K562 (cell line): ENCODE data around the gene EVX1. TPM values are rescaled to one million over a fixed set of nuclear protein-coding genes. Genes with fewer than 3 reads are reported as not detected.

Experiments
- ATAC-seq: fragments of 200-7000 bp; cut with Tn5 transposase; 3 replicates; pipeline ENCODE4 v1.9.1; 2020; ENCODE audit warnings: moderate library complexity
- BruUV-seq: library from RNA; stranded (reverse); fragments of 400-500 nt; replicated peaks from 2 replicates; lab custom pipeline; 2021; lab: Mats Ljungman, UMichigan
- CTCF ChIA-PET: fragments of 300-600 bp; formaldehyde crosslinking; extraction: SDS; loops from one replicate; lab custom pipeline; 2021; ENCODE audit warnings: low intra/inter-chr PET ratio; lab: Yijun Ruan, JAX
- POLR2A ChIA-PET: fragments of 300-600, 350-650 bp; sonication (Branson Sonifier 250); formaldehyde crosslinking; extraction: SDS; loops from one replicate; lab custom pipeline; 2021; ENCODE audit warnings: antibody characterized with exemption, inconsistent platforms; lab: Yijun Ruan, JAX
- DNase-seq, 4 experiments: peaks; one replicate each; pipeline versions ENCODE4 v3.0.0 to v3.0.0-alpha.2; 2011 to 2018; ENCODE audit warnings: low spot score in 3 of 4, mixed read lengths in 3 of 4; ENCODE audit errors: extremely low read depth in 1 of 4
- FAIRE-seq: peaks from 2 replicates; lab custom pipeline; 2011; peaks lifted over from hg19 to GRCh38; lab: Jason Lieb, UNC
- H2AFZ ChIP-seq: 2 replicates; pipeline ENCODE4 v1.6.0; 2011; ENCODE audit warnings: low read depth, low read length, control low read depth, inconsistent platforms
- H3K27ac ChIP-seq: fragments of 200-600 bp; 3 replicates; pipeline ENCODE4 v1.8.0; 2011; ENCODE audit warnings: low read depth, mild to moderate bottlenecking, control low read depth, inconsistent platforms, low read length, moderate library complexity, mixed read lengths; ENCODE audit errors: extremely low read depth
- H3K27me3 ChIP-seq, 2 experiments: fragments of 300-600 bp in 1 of 2; 2 replicates in 1 of 2; 3 replicates in 1 of 2; pipeline versions ENCODE4 v1.6.0 to v1.8.0; 2011; ENCODE audit warnings: inconsistent platforms in 2 of 2, low read length in 2 of 2, mild to moderate bottlenecking in 1 of 2, mixed read lengths in 1 of 2, moderate library complexity in 1 of 2; ENCODE audit not compliant: control insufficient read depth in 2 of 2, insufficient read depth in 2 of 2
- H3K36me3 ChIP-seq: fragments of 300-600 bp; 3 replicates; pipeline ENCODE4 v1.8.0; 2011; ENCODE audit warnings: mild to moderate bottlenecking, low read length, inconsistent platforms; ENCODE audit not compliant: control insufficient read depth, insufficient read depth
- H3K4me1 ChIP-seq, 2 experiments: fragments of 200-600 bp in 1 of 2; replicated peaks in 1 of 2; 2 replicates in 1 of 2; 3 replicates in 1 of 2; pipeline versions ENCODE4 v1.5.1 to v1.8.0; 2011; ENCODE audit warnings: inconsistent platforms in 2 of 2, low read length in 2 of 2, mild to moderate bottlenecking in 1 of 2, mixed read lengths in 1 of 2, moderate library complexity in 1 of 2; ENCODE audit not compliant: control insufficient read depth in 2 of 2, insufficient read depth in 2 of 2
- H3K4me2 ChIP-seq: 2 replicates; pipeline ENCODE4 v1.6.1; 2011; ENCODE audit warnings: low read length, control low read depth, inconsistent platforms, mixed read lengths; ENCODE audit not compliant: insufficient read depth
- H3K4me3 ChIP-seq: fragments of 200-600 bp; sonication (generic), shearing (Covaris generic); 2 replicates; pipeline ENCODE4 v1.5.1; 2016; ENCODE audit warnings: control low read depth, inconsistent platforms
- H3K79me2 ChIP-seq: fragments of 200-600 bp; 3 replicates; pipeline ENCODE4 v1.8.0; 2011; ENCODE audit warnings: low read length, inconsistent platforms; ENCODE audit not compliant: control insufficient read depth, insufficient read depth
- H3K9ac ChIP-seq, 2 experiments: 2 replicates each; pipeline versions ENCODE4 v1.6.0 to v1.6.1; 2011; ENCODE audit warnings: low read depth in 2 of 2, low read length in 2 of 2, control low read depth in 1 of 2, inconsistent platforms in 1 of 2, mild to moderate bottlenecking in 1 of 2, mixed read lengths in 1 of 2; ENCODE audit not compliant: insufficient read depth in 1 of 2
- H3K9me1 ChIP-seq: one replicate; pipeline ENCODE4 v1.6.0; 2011; ENCODE audit warnings: inconsistent platforms, mild to moderate bottlenecking, low read length, moderate library complexity; ENCODE audit not compliant: control insufficient read depth, insufficient read depth
- H3K9me3 ChIP-seq: replicated peaks from 2 replicates; pipeline ENCODE4 v1.5.1; 2011; ENCODE audit warnings: low read depth, low read length, inconsistent platforms; ENCODE audit not compliant: control insufficient read depth, insufficient read depth
- H4K20me1 ChIP-seq: replicated peaks from 2 replicates; pipeline ENCODE4 v1.6.1; 2011; ENCODE audit warnings: low read length, inconsistent platforms, mixed read lengths; ENCODE audit not compliant: control insufficient read depth, insufficient read depth
- POLR2G ChIP-seq: fragments of 200-400 bp; formaldehyde crosslinking; IDR thresholded peaks from 2 replicates; pipeline ENCODE4 v1.6.1; 2017; ENCODE audit warnings: low read depth, mild to moderate bottlenecking, antibody characterized with exemption, low read length, moderate library complexity
- POU5F1 ChIP-seq: fragments of 150-350 bp; IDR thresholded peaks from 2 replicates; pipeline ENCODE4 v1.6.1; 2014; ENCODE audit warnings: borderline replicate concordance, low read length, low read depth, mild to moderate bottlenecking; ENCODE audit not compliant: partially characterized antibody
- WHSC1 ChIP-seq: IDR thresholded peaks from one replicate; pipeline ENCODE4 v1.6.1; 2012; ENCODE audit warnings: low read length, control low read depth, inconsistent platforms
- ZNF239 ChIP-seq: fragments of 250-450 bp; sonication (Bioruptor Pico); IDR thresholded peaks from 2 replicates; pipeline ENCODE4 v1.4.0; 2020; ENCODE audit warnings: mild to moderate bottlenecking
- ZNF696 ChIP-seq: fragments of 250-450 bp; sonication (Bioruptor Pico); conservative IDR thresholded peaks from 2 replicates; pipeline ENCODE4 v1.4.0; 2020; ENCODE audit warnings: mild to moderate bottlenecking, moderate library complexity
- WGBS: fragments of 100-300 bp; shearing (Covaris generic); methylation state at CpG from one replicate; pipeline ENCODE4 v1.1.6; 2016; ENCODE audit warnings: low coverage, mixed read lengths; ENCODE audit not compliant: insufficient coverage; ENCODE audit errors: missing lambda C conversion rate; 5-methylcytosine and 5-hydroxymethylcytosine counted together
- in situ Hi-C: fragments of 300-500 bp; cut with MboI; formaldehyde crosslinking; loops from 4 replicates; pipeline ENCODE4 v1.15.0; 2018; ENCODE audit warnings: inconsistent platforms, mixed read lengths
- intact Hi-C: fragments of 100-400 bp; cut with micrococcal nuclease; formaldehyde crosslinking; loops from 2 replicates; pipeline ENCODE4 v1.14.2; 2022
- polyA plus RNA-seq, 8 experiments: library from polyadenylated mRNA; depleted of rRNA in 4 of 8; stranded (reverse) in 5 of 8; unstranded in 3 of 8; fragments of >200 nt; fragmentation: Nextera tagmentation in 2 of 8; fragmentation: Illumina TruSeq in 1 of 8; extraction: Ambion mirVana in 2 of 8; extraction: Trizol in 1 of 8; gene quantifications; 2 replicates each; pipeline versions ENCODE4 v1.2.1 to v1.2.3, GENCODE V29; 2011 to 2014; ENCODE audit warnings: inconsistent platforms in 1 of 8, missing spikeins in 1 of 8
- total RNA-seq, 7 experiments: library from RNA; depleted of rRNA in 6 of 7; stranded (reverse); fragments of >200 nt in 6 of 7; fragmentation: Illumina TruSeq in 2 of 7; extraction: Trizol in 2 of 7; gene quantifications; 2 replicates each; pipeline versions ENCODE4 v1.2.1 to v1.2.3, GENCODE V29; 2011 to 2021; ENCODE audit warnings: low replicate concordance in 1 of 7
- TF ChIP-seq, protein P1 (sequence below): sonication (generic); formaldehyde crosslinking; IDR thresholded peaks from 2 replicates; pipeline ENCODE4 v1.8.0; 2022; ENCODE audit warnings: mild to moderate bottlenecking, missing genetic modification reagents, borderline replicate concordance
- TF ChIP-seq, protein P2 (sequence below): fragments of 250-450 bp; sonication (Bioruptor Pico); IDR thresholded peaks from 2 replicates; pipeline ENCODE4 v1.4.0; 2020; ENCODE audit warnings: mild to moderate bottlenecking, moderate library complexity
- TF ChIP-seq, protein P3 (sequence below): fragments of 250-450 bp; sonication (Bioruptor Pico); IDR thresholded peaks from 2 replicates; pipeline ENCODE4 v1.5.0; 2020; ENCODE audit warnings: mild to moderate bottlenecking, borderline replicate concordance

EVX1 gene
- total and polyA plus RNA-seq, 9 of the 15 experiments (the other 6 are each of a cell fraction or from before 2014, with no cell fraction given) = not detected

DNA sequence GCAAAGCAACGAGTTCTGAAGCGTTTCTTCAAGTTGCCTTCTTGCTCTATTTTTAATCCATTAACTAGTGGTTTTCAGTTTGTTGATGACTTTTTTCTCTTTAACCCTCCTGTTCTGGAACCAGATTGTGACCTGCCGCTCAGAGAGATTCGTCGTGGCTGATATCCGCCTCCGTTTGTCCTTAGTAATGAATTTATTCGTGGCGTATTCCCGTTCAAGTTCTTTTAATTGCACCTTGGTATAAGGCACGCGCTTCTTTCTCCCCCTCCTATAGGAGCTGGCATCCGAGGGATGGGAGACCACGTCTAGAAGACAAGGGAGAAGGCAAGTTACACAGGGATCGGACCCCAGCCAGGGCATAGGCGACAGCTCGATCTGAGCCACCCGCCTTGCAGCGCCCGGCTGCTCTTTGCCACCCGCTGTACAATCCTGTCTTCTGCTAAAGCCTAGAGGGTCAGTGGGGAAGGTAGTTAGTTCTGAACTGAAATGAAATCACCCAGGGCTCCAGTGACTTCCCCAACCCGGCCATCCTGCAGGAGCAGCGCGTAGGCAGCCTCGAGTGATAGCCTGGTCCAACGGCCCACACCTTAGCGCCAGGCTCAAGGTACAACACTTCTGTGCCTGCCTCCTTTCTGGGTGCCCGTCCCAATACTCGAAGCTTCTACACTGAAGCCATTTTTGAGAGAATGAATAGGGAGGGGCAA, 44.3 kb upstream of the EVX1 start:
- CTCF ChIA-PET = interaction anchor here (2.5 to 2.8 kb wide), 2 partner anchors 378 to 723 kb away, joined by 11 to 25 read pairs; no protein-coding TSS in a partner anchor
- no peak for FAIRE-seq
- peaks cover 0 to 11% of the 10 kb centered on the region in 2 experiments; a peak in 1 of 5 replicates for H3K4me1 ChIP-seq
- H3K27me3 ChIP-seq = peaks cover 29 to 48% of the 10 kb centered on the region in 2 experiments
- in situ Hi-C loops = no loop called here
- no peak overlapping the region for H3K27ac ChIP-seq
- H3K36me3 ChIP-seq = no peaks in the 10 kb centered on the region
- BruUV-seq = no TSS peak
- H4K20me1 ChIP-seq = 0 out of 2 replicates have a peak, but pooled peaks cover 3% of the 10 kb centered on the region
- intact Hi-C loops = loop anchor here (5.0 kb wide), 2 partner anchors 379 to 574 kb away; no protein-coding TSS in a partner anchor
- WGBS = 28% methylated on average over 27 of the region's 29 CpGs
- H3K9me3 ChIP-seq = no peaks in the 10 kb centered on the region
- no peaks in the 10 kb centered on the region for H3K9me1 ChIP-seq
- H3K79me2 ChIP-seq = no peaks in the 10 kb centered on the region
- DNase-seq = no peak
- H2AFZ ChIP-seq = no peak overlapping the region
- POLR2A ChIA-PET = interaction anchor here (0.7 kb wide), 1 partner anchor 542 kb away, joined by 3 read pairs; no protein-coding TSS in a partner anchor
- no peak overlapping the region for H3K9ac ChIP-seq
- H3K4me2 ChIP-seq = no peak overlapping the region
- H3K4me3 ChIP-seq = no peak overlapping the region
- ATAC-seq = no peak
- TF ChIP-seq, protein P1, sequence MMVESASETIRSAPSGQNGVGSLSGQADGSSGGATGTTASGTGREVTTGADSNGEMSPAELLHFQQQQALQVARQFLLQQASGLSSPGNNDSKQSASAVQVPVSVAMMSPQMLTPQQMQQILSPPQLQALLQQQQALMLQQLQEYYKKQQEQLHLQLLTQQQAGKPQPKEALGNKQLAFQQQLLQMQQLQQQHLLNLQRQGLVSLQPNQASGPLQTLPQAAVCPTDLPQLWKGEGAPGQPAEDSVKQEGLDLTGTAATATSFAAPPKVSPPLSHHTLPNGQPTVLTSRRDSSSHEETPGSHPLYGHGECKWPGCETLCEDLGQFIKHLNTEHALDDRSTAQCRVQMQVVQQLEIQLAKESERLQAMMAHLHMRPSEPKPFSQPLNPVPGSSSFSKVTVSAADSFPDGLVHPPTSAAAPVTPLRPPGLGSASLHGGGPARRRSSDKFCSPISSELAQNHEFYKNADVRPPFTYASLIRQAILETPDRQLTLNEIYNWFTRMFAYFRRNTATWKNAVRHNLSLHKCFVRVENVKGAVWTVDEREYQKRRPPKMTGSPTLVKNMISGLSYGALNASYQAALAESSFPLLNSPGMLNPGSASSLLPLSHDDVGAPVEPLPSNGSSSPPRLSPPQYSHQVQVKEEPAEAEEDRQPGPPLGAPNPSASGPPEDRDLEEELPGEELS = no peak
- no peak for TF ChIP-seq POU5F1
- TF ChIP-seq ZNF239 (CRISPR knock-in tag) = peak; percentile 89
- TF ChIP-seq, protein P2, sequence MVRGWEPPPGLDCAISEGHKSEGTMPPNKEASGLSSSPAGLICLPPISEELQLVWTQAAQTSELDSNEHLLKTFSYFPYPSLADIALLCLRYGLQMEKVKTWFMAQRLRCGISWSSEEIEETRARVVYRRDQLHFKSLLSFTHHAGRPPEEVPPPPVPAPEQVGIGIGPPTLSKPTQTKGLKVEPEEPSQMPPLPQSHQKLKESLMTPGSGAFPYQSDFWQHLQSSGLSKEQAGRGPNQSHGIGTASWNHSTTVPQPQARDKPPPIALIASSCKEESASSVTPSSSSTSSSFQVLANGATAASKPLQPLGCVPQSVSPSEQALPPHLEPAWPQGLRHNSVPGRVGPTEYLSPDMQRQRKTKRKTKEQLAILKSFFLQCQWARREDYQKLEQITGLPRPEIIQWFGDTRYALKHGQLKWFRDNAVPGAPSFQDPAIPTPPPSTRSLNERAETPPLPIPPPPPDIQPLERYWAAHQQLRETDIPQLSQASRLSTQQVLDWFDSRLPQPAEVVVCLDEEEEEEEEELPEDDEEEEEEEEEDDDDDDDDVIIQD (CRISPR knock-in tag) = peak; percentile 67; the same call in 1 of the 2 replicates
- TF ChIP-seq POLR2G = no peak
- TF ChIP-seq, protein P3, sequence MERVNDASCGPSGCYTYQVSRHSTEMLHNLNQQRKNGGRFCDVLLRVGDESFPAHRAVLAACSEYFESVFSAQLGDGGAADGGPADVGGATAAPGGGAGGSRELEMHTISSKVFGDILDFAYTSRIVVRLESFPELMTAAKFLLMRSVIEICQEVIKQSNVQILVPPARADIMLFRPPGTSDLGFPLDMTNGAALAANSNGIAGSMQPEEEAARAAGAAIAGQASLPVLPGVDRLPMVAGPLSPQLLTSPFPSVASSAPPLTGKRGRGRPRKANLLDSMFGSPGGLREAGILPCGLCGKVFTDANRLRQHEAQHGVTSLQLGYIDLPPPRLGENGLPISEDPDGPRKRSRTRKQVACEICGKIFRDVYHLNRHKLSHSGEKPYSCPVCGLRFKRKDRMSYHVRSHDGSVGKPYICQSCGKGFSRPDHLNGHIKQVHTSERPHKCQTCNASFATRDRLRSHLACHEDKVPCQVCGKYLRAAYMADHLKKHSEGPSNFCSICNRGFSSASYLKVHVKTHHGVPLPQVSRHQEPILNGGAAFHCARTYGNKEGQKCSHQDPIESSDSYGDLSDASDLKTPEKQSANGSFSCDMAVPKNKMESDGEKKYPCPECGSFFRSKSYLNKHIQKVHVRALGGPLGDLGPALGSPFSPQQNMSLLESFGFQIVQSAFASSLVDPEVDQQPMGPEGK = no peak
- no peak for TF ChIP-seq WHSC1
- no peak for TF ChIP-seq ZNF696
